Measurements from ENCODE around the gene HLA-DOA. TPM values are rescaled to one million over a fixed set of nuclear protein-coding genes. Genes with fewer than 3 reads are reported as not detected.

HLA-DOA gene
- total RNA-seq, 2 donors from 2014 or later = 0.56 to 7.8 TPM

Other genes starting within 250 kb of the HLA-DOA start
- 1 to 10 TPM; 1.5 to 2.0 TPM for gene HLA-DQB2, start 246.1 kb downstream of the HLA-DOA start, total RNA-seq
- 1 to 10 TPM; 2.8 to 4.2 TPM for gene HLA-DOB, start 192.6 kb downstream of the HLA-DOA start, total RNA-seq
- 100 to 1,000 TPM in 1 of 2 donors, 10 to 100 TPM in 1; 94.0 to 169 TPM for gene TAP2, start 170.9 kb downstream of the HLA-DOA start, total RNA-seq
- gene PSMB8, start 165.5 kb downstream of the HLA-DOA start, total RNA-seq = 100 to 1,000 TPM; 286 to 344 TPM
- gene TAP1, start 155.9 kb downstream of the HLA-DOA start, total RNA-seq = 100 to 1,000 TPM; 302 to 387 TPM
- gene PSMB9, start 155.4 kb downstream of the HLA-DOA start, total RNA-seq = 100 to 1,000 TPM; 203 to 215 TPM
- 10 to 100 TPM in 1 of 2 donors, 1 to 10 TPM in 1; 2.7 to 17.7 TPM for gene HLA-DMB, start 68.6 kb downstream of the HLA-DOA start, total RNA-seq
- 10 to 100 TPM; 22.4 to 53.8 TPM for gene HLA-DMA, start 56.5 kb downstream of the HLA-DOA start, total RNA-seq
- 100 to 1,000 TPM; 229 to 281 TPM for gene BRD2, start 41.0 kb downstream of the HLA-DOA start, total RNA-seq
- 100 to 1,000 TPM in 1 of 2 donors, 10 to 100 TPM in 1; 40.5 to 136 TPM for gene HLA-DPA1, start 64.1 kb upstream of the HLA-DOA start, total RNA-seq
- 10 to 100 TPM; 21.4 to 69.1 TPM for gene HLA-DPB1, start 66.4 kb upstream of the HLA-DOA start, total RNA-seq
- 1 to 10 TPM; 1.2 to 3.3 TPM for gene COL11A2, start 182.9 kb upstream of the HLA-DOA start, total RNA-seq
- 10 to 100 TPM; 31.0 to 68.7 TPM for gene RXRB, start 191.1 kb upstream of the HLA-DOA start, total RNA-seq
- gene SLC39A7, start 191.3 kb upstream of the HLA-DOA start, total RNA-seq = 10 to 100 TPM; 50.5 to 65.0 TPM
- 10 to 100 TPM in 1 of 2 donors, 1 to 10 TPM in 1; 3.4 to 13.1 TPM for gene HSD17B8, start 195.1 kb upstream of the HLA-DOA start, total RNA-seq
- gene RING1, start 198.9 kb upstream of the HLA-DOA start, total RNA-seq = 10 to 100 TPM; 22.7 to 25.1 TPM

Data from activated T-helper 17 cell treated with anti-CD3 and anti-CD28 coated beads, Interleukin-2, amount 50 U/mL, for 72 hours (primary cell).